NK-92 (cell line): ENCODE results near the gene CAMTA1.

Experiments used
- DNase-seq: peaks from one replicate; lab custom pipeline; 2025; ENCODE audit not compliant: unreplicated experiment; lab: John Stamatoyannopoulos, UW

CAMTA1 gene

GRCh38 chr1:7420098-7420445 lies 634.8 kb downstream of the CAMTA1 start:
- no peak for DNase-seq

GRCh38 chr1:7420470-7421100 lies 635.3 kb downstream of the CAMTA1 start:
- no peak for DNase-seq

- DNase-seq, result no peak
Observed at GRCh38 chr1:7421471-7422075, 636.3 kb downstream of the CAMTA1 start.

- no peak for DNase-seq
Observed at GRCh38 chr1:7422081-7422480, 636.8 kb downstream of the CAMTA1 start.

- DNase-seq, result no peak
Observed at GRCh38 chr1:7422561-7422960, 637.3 kb downstream of the CAMTA1 start.

- no peak for DNase-seq
Observed at GRCh38 chr1:7422966-7423365, 637.7 kb downstream of the CAMTA1 start.

GRCh38 chr1:7424352-7424890 lies 639.2 kb downstream of the CAMTA1 start:
- DNase-seq, result no peak

- DNase-seq, result no peak
Observed at GRCh38 chr1:7425229-7425628, 640.0 kb downstream of the CAMTA1 start.

GRCh38 chr1:7425771-7426170 lies 640.5 kb downstream of the CAMTA1 start:
- no peak for DNase-seq

- no peak for DNase-seq
Observed at GRCh38 chr1:7426780-7427604, 641.7 kb downstream of the CAMTA1 start.

GRCh38 chr1:7427605-7428300 lies 642.5 kb downstream of the CAMTA1 start:
- no peak for DNase-seq

GRCh38 chr1:7429290-7429689 lies 644.0 kb downstream of the CAMTA1 start:
- no peak for DNase-seq

GRCh38 chr1:7430047-7430608 lies 644.9 kb downstream of the CAMTA1 start:
- no peak for DNase-seq

GRCh38 chr1:7430691-7431090 lies 645.4 kb downstream of the CAMTA1 start:
- DNase-seq, result no peak

GRCh38 chr1:7432102-7432899 lies 647.0 kb downstream of the CAMTA1 start:
- no peak for DNase-seq

GRCh38 chr1:7432900-7433380 lies 647.7 kb downstream of the CAMTA1 start:
- no peak for DNase-seq

GRCh38 chr1:7434566-7434965 lies 649.3 kb downstream of the CAMTA1 start:
- no peak for DNase-seq

GRCh38 chr1:7435276-7436055 lies 650.2 kb downstream of the CAMTA1 start:
- DNase-seq, result no peak
